ENCODE measurements around the gene PCDHGA7.
"Not testable (repeated sequence)": the region's sequence is repeated elsewhere in the genome, so short reads cannot be mapped to it uniquely, and the experiment has no call there.

PCDHGA7 gene

GRCh38 chr5:141369994-141370848, 12.3 kb upstream of the PCDHGA7 start, which contains the start of gene PCDHGB3:
Gene PCDHGB3, plus strand, starts transcription at chr5:141370242. Its CDS starts 153 bp downstream, at chr5:141370395.
- peak within 1 kb of the TSS; percentile 30 for H3K4me3 ChIP-seq (ENCODE audit: low read length)
- no peak for DNase-seq (ENCODE audit: low read depth)
- peak; percentile 43 for TF ChIP-seq CTCF (conservative IDR thresholded peaks at IDR 0.05; ENCODE audit: low read depth, low read length)

- no peak overlapping the region for H3K4me3 ChIP-seq (ENCODE audit: low read length)
- no peak for DNase-seq (ENCODE audit: low read depth)
Observed at GRCh38 chr5:141371572-141372475, 10.7 kb upstream of the PCDHGA7 start.

GRCh38 chr5:141373673-141374317, 8.7 kb upstream of the PCDHGA7 start, which contains the start of gene PCDHGA6:
Gene PCDHGA6, plus strand, starts transcription at chr5:141373891. Its CDS starts 193 bp downstream, at chr5:141374084.
- peak; percentile 62 for TF ChIP-seq CTCF (conservative IDR thresholded peaks at IDR 0.05; ENCODE audit: low read depth, low read length)
- peak within 1 kb of the TSS; percentile 46 for H3K4me3 ChIP-seq (ENCODE audit: low read length)
- DNase-seq (ENCODE audit: low read depth): no peak

More at GRCh38 chr5:141371572-141372475, 10.7 kb upstream of the PCDHGA7 start:
- TF ChIP-seq CTCF (conservative IDR thresholded peaks at IDR 0.05; ENCODE audit: low read depth, low read length): no peak

- no peak for TF ChIP-seq CTCF (conservative IDR thresholded peaks at IDR 0.05; ENCODE audit: low read depth, low read length)
- H3K4me3 ChIP-seq (ENCODE audit: low read length): no peak overlapping the region
- no peak for DNase-seq (ENCODE audit: low read depth)
Observed at GRCh38 chr5:141374627-141375026, 7.9 kb upstream of the PCDHGA7 start.

GRCh38 chr5:141375444-141376155, 6.9 kb upstream of the PCDHGA7 start:
- H3K4me3 ChIP-seq (ENCODE audit: low read length); DNase-seq (ENCODE audit: low read depth): not testable (repeated sequence)

- no peak for DNase-seq (ENCODE audit: low read depth)
- peak overlapping the region; percentile 6 for H3K4me3 ChIP-seq (ENCODE audit: low read length)
- TF ChIP-seq CTCF (conservative IDR thresholded peaks at IDR 0.05; ENCODE audit: low read depth, low read length): no peak
Observed at GRCh38 chr5:141383345-141383744, 803 bp downstream of the PCDHGA7 start.
